C4-2B (cell line): ENCODE measurements around the gene HORMAD1.

ENCODE experiments used
- CTCF ChIP-seq: fragments of 450-650 bp; conservative IDR thresholded peaks from 2 replicates; pipeline ENCODE4 v1.5.1; 2017; ENCODE audit warnings: mild to moderate bottlenecking
- ZFX ChIP-seq: fragments of 450-650 bp; IDR thresholded peaks from 2 replicates; pipeline ENCODE4 v1.6.1; 2017

GRCh38 chr1:150765296-150765976, 44.7 kb upstream of the HORMAD1 start, which contains the start of gene CTSS:
- TF ChIP-seq CTCF (no peak), ZFX (no peak)
